GM23248 (cell line): ENCODE data around the gene CFHR4.

Source experiments
- EZH2 ChIP-seq: fragments of 200-600 bp; sonication (generic); IDR thresholded peaks from 2 replicates; pipeline ENCODE4 v1.6.1; 2018; ENCODE audit warnings: antibody characterized with exemption, mild to moderate bottlenecking; ENCODE audit not compliant: insufficient read depth, poor library complexity, severe bottlenecking
- EZH2phosphoT487 ChIP-seq: fragments of 200-600 bp; sonication (generic); IDR thresholded peaks from 2 replicates; pipeline ENCODE4 v1.6.1; 2018; ENCODE audit warnings: antibody characterized with exemption, moderate library complexity, mild to moderate bottlenecking, low read depth; ENCODE audit not compliant: insufficient read depth

GRCh38 chr1:196860323-196860884 is 27.4 kb upstream of the CFHR4 start:
- TF ChIP-seq EZH2 (no peak), EZH2phosphoT487 (no peak)
